ENCODE data around the gene SMIM3.
"Not testable (repeated sequence)": the region's sequence is repeated elsewhere in the genome, so short reads cannot be mapped to it uniquely, and the experiment has no call there.

The SMIM3 gene

GRCh38 chr5:150738862-150739261 lies 39.7 kb upstream of the SMIM3 start:
- Histone ChIP-seq H3K36me3 (ENCODE audit: control insufficient read depth, insufficient read depth, low read length) (no peaks in the 10 kb centered on the region), H3K9me3 (ENCODE audit: control insufficient read depth, low read length) (no peaks in the 10 kb centered on the region), H3K27ac (no peak overlapping the region), H3K9ac (no peak overlapping the region), H2AFZ (no peak overlapping the region), H3K4me3 (ENCODE audit: low read depth, low read length) (no peak overlapping the region), H3K4me1 (no peaks in the 10 kb centered on the region), H3K4me2 (ENCODE audit: low read length) (no peak overlapping the region), H3K27me3 (ENCODE audit: control insufficient read depth, insufficient read depth, low read length) (no peaks in the 10 kb centered on the region), H3K79me2 (peaks cover 43% of the 10 kb centered on the region)
- no peak for TF ChIP-seq CTCF (IDR thresholded peaks at IDR 0.05)

GRCh38 chr5:150740992-150741391 lies 37.6 kb upstream of the SMIM3 start:
- no peaks in the 10 kb centered on the region for H3K4me1 ChIP-seq
- no peak overlapping the region for H3K27ac ChIP-seq
- H3K27me3 ChIP-seq (ENCODE audit: control insufficient read depth, insufficient read depth, low read length), result no peaks in the 10 kb centered on the region
- no peak overlapping the region for H3K9ac ChIP-seq
- H3K9me3 ChIP-seq (ENCODE audit: control insufficient read depth, low read length), result no peaks in the 10 kb centered on the region
- no peak for TF ChIP-seq CTCF (IDR thresholded peaks at IDR 0.05)
- H3K4me3 ChIP-seq (ENCODE audit: low read depth, low read length), result no peak overlapping the region
- H3K36me3 ChIP-seq (ENCODE audit: control insufficient read depth, insufficient read depth, low read length), result no peaks in the 10 kb centered on the region
- H3K4me2 ChIP-seq (ENCODE audit: low read length), result no peak overlapping the region
- no peak overlapping the region for H2AFZ ChIP-seq
- H3K79me2 ChIP-seq, result peaks cover 34% of the 10 kb centered on the region

GRCh38 chr5:150742455-150743141 lies 36.0 kb upstream of the SMIM3 start:
- not testable (repeated sequence) for H3K9me3 ChIP-seq (ENCODE audit: control insufficient read depth, low read length); H3K4me1 ChIP-seq; H3K36me3 ChIP-seq (ENCODE audit: control insufficient read depth, insufficient read depth, low read length); H3K4me3 ChIP-seq (ENCODE audit: low read depth, low read length); H2AFZ ChIP-seq; H3K9ac ChIP-seq; H3K27ac ChIP-seq; H3K4me2 ChIP-seq (ENCODE audit: low read length); H3K27me3 ChIP-seq (ENCODE audit: control insufficient read depth, insufficient read depth, low read length)
- H3K79me2 ChIP-seq, result peaks cover 21% of the 10 kb centered on the region

GRCh38 chr5:150743142-150743488 lies 35.4 kb upstream of the SMIM3 start:
- not testable (repeated sequence) for H3K9ac ChIP-seq; H3K9me3 ChIP-seq (ENCODE audit: control insufficient read depth, low read length); H3K27me3 ChIP-seq (ENCODE audit: control insufficient read depth, insufficient read depth, low read length); H3K36me3 ChIP-seq (ENCODE audit: control insufficient read depth, insufficient read depth, low read length); H3K4me2 ChIP-seq (ENCODE audit: low read length); H3K27ac ChIP-seq; H2AFZ ChIP-seq; H3K4me3 ChIP-seq (ENCODE audit: low read depth, low read length); H3K4me1 ChIP-seq
- H3K79me2 ChIP-seq, result peaks cover 21% of the 10 kb centered on the region

GRCh38 chr5:150750469-150750868 lies 28.1 kb upstream of the SMIM3 start:
- no peak for TF ChIP-seq CTCF (IDR thresholded peaks at IDR 0.05)
- no peak overlapping the region for H3K4me2 ChIP-seq (ENCODE audit: low read length)
- no peaks in the 10 kb centered on the region for H3K36me3 ChIP-seq (ENCODE audit: control insufficient read depth, insufficient read depth, low read length)
- no peak overlapping the region for H3K27ac ChIP-seq
- no peaks in the 10 kb centered on the region for H3K4me1 ChIP-seq
- no peak overlapping the region for H3K4me3 ChIP-seq (ENCODE audit: low read depth, low read length)
- no peaks in the 10 kb centered on the region for H3K27me3 ChIP-seq (ENCODE audit: control insufficient read depth, insufficient read depth, low read length)
- H2AFZ ChIP-seq, result no peak overlapping the region
- no peak overlapping the region for H3K9ac ChIP-seq
- peaks cover 29% of the 10 kb centered on the region for H3K79me2 ChIP-seq
- no peaks in the 10 kb centered on the region for H3K9me3 ChIP-seq (ENCODE audit: control insufficient read depth, low read length)
